Left colon (tissue), 2 donors: ENCODE measurements around the gene TCF12. TPM values are rescaled to one million over a fixed set of nuclear protein-coding genes. Genes with fewer than 3 reads are reported as not detected.

Experiments
- ATAC-seq: fragments of 200-7000 bp; cut with Tn5 transposase; one replicate; pipeline ENCODE4 v1.9.1; 2020; ENCODE audit warnings: mild to moderate bottlenecking, moderate library complexity
- DNase-seq, 2 donors: peaks; one replicate each; pipeline ENCODE4 v3.0.0-alpha.2; 2020
- intact Hi-C, 2 donors: fragments of 100-400 bp; cut with DNase I in 1 of 2; cut with micrococcal nuclease in 1 of 2; formaldehyde crosslinking; loops; one replicate each; pipeline versions ENCODE4 v1.11.2 to v1.14.0; 2022; cut with DNase I, micrococcal nuclease
- total RNA-seq, 2 donors: library from RNA; stranded (reverse); fragmentation: NEBNext Ultra II Directional; extraction: Animal tissue kit (Norgen Biotek cat#: 25700); gene quantifications; one replicate each; pipeline ENCODE4 v1.2.1, GENCODE V29; 2021
- donor health status: DM: no; HTN: no; CAD: no.
- donor health status: DM: yes; HTN: yes; CAD: no.

Gene TCF12
- total RNA-seq, 2 donors from 2014 or later, result 80.5 to 82.8 TPM

DNA sequence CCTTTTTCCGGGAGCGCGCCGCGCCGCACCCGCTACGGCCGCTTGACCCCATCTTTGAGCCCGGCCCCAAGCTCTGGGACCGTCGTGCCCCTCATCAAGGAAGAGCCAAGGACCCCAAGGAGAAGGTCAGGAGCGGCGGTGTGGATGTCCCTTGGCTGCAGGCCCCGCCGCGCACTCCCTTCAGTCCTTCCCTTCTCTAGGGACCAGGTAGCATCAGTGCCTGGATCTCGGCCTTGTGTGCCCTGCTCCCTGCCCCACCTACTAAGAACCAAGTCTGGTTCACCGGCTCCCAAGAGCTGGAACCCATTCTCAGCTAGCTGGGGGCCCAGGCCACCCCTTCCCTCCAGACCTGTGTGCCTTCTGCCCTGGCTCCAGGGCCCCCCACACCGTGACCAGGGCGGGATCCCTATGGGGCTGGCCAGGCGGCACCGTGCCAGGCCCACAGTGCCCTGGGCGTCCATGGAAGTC is 388.5 kb downstream of the TCF12 start:
- DNase-seq (peak in 1 of 2 donors; percentile 47), ATAC-seq (peak; percentile 49)
- intact Hi-C loops, result loop anchor here in 1 of 2 donors (10.0 kb wide), 2 partner anchors 162 to 802 kb away; no protein-coding TSS in a partner anchor

DNA sequence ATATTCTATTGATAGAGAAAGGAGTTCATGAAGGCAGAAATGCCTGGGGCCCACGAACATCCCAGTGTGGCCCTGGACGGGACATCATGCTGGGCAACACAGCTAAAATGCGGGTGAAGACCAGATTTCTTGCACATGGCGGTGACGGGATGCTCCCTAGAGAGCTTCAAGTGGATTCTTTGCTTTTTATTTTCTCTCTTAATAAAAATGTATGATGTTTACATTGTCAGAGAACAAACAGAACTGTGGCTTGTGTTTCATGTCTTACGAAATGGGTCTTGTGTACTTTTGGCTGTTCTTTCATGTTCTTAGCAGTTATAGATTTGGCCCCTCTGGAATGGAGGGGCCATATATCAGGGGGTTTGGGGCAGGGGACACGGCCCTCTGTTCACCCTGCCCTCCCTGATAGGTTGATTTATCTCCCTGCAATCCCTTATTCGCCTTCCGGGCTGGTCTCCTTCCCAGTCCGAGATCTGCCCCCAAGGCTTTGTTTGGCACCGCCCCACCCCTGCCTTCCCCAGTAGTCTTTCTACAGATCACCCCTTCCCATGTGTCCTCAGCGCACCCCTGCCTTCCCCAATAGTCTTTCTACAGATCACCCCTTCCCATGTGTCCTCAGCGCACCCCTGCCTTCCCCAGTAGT is 389.2 kb downstream of the TCF12 start:
- peak; percentile 0 for ATAC-seq
- DNase-seq, result no peak
- intact Hi-C loops, result loop anchor here in 1 of 2 donors (10.0 kb wide), 2 partner anchors 163 to 803 kb away; no protein-coding TSS in a partner anchor

DNA sequence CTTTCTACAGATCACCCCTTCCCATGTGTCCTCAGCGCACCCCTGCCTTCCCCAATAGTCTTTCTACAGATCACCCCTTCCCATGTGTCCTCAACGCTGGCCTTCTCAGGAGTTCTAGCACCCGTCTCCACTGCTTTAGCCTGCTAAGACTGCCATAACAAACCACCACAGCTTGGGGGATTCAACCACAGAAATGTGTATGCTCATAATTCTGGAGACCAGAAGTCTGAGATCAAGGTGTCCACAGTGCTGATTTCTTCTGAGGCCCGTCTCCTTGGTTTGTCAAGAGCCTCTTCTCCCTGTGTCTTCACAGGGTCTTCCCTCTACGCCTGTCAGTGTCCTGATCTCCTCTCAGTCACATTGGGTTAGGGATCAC is 389.7 kb downstream of the TCF12 start:
- DNase-seq (no peak), ATAC-seq (no peak)
- intact Hi-C loops, result loop anchor here in 1 of 2 donors (10.0 kb wide), 2 partner anchors 163 to 803 kb away; no protein-coding TSS in a partner anchor

DNA sequence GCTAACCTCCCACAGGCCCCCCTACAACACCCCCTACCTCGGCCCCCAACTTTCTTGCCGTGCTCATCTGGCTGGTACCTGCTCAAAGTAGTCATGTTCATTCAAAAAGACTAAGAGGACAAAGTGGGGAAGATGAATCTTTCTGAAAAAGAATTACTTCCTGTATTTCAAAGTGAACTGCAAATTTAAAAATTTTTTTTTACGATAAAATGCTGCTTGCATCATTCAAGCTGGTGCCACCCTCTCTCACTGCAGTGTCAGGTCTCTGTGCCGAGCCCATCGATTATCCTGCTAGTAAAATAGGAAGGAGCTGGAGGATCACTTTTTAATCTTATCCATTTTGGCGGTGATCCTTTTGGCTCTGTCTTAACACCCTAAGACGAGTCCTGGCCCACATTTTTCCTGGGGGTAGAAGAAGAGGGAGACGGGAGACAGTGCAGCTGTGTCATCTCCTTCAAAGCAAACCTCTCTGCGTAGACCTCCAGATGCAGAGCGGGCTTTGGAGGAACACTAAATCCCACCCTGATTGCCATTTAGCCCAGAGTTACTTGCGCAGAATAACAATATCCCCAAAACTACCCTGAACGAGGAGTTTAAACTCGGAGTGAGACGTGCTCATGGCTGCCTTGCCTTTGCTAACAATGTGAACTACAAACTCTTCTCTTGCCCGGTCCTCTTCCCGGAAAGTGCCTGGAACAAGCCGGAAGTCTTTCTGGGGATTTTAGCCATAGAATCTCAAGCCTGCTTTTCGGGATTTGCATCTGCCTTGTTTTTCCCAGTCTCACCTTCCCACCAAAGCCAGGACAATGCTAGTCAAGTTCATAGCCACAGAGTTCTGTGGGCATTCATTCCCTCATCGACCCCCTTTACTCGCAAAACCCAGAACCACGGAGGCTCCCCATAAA is 391.7 kb downstream of the TCF12 start:
- DNase-seq, result no peak
- intact Hi-C loops, result loop anchor here in 1 of 2 donors (10.0 kb wide), 2 partner anchors 165 to 805 kb away; no protein-coding TSS in a partner anchor
- ATAC-seq, result no peak

DNA sequence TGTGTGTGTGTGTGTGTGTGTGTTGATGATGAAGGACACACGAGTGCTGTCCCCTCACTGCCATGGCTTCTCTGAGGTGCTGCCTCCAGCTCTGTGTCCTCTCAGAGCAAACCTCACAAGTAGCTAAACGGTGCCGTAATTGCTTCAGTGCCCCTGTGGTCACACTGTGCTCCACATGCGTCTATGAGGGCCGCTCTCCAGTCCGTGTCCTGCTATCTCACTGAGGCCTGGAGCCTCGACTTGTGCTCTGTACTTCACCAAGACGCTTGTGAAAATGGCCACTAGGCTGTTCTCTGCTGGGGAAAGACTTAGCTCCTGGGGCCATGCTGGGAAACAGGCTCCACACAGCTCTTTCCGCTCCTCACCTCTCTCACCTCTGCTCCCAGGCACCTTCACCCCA is 392.4 kb downstream of the TCF12 start:
- DNase-seq (no peak), ATAC-seq (no peak)
- intact Hi-C loops, result no loop called here

DNA sequence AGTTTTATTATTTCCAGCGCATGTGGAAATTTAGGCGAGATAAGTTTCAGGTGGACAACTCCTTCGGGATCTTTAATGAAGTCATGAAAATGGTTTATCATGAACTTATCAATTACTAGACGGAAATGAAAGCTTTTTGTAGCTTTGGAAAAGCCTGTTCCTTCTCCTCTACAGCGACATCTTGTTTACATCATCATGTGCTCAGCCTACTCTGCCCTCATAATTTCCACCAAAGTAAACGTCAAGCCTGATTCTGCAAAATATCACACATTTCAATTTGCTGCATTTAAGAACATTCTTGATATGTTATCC is 393.5 kb downstream of the TCF12 start:
- DNase-seq, result no peak
- intact Hi-C loops, result no loop called here
- peak; percentile 44 for ATAC-seq

DNA sequence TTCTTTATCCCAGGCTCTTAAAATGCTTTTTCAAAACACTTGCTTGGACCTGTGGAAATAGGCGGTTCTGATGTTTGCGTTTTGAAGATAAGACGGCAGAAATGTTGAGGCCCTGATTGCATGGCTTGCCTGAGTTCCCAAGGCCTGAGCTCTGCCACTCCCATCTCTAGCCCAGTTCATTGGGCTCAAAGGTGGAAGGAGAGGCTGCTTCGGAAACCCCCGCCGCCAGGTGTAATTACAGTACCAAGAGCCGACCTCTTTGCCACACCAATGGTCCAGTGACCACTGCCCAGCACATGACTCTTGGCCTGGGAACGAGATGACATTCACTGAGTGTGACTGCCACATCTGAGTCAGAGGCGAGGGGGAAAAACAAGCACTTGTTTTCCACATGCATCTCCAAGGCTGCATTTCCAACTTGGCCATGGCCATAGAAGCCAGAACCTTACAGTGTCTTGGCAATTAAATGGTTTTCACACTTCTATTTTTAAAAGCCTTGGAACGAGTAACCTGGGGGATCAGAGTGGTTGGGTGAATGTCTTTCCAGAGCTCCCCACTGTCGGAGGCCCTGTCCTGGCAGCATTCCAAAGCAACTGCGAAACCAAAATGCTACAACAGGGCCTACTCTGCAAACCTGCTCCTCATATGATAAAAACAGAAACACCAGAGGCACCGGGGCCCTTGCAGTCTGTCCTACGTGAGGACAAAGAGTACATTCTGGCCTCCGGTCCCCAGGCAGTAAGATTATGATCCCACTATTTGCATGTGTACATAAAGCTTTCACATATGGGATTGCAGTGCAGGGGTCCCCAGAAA is 394.1 kb downstream of the TCF12 start:
- ATAC-seq (peak; percentile 93), DNase-seq (peak; percentile 78 to 90)
- intact Hi-C loops, result no loop called here

DNA sequence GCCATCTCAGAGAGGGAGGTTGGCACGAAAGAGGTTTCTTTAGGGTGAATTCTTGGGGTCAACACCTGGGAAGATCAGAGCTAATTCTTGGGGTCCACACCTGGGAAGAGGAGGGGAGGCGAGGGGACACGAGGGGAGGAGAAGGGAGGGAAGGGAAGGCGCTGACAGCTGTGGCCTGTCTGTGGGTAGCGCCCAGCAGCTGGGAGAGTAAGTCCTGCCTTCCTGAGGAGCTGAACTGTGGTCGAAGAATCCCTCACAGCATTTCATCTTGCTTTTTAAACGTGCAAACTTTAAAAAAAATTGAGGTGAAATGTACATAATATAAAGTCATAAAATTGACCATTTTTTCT is 394.7 kb downstream of the TCF12 start:
- ATAC-seq (no peak), DNase-seq (no peak)
- intact Hi-C loops, result no loop called here

DNA sequence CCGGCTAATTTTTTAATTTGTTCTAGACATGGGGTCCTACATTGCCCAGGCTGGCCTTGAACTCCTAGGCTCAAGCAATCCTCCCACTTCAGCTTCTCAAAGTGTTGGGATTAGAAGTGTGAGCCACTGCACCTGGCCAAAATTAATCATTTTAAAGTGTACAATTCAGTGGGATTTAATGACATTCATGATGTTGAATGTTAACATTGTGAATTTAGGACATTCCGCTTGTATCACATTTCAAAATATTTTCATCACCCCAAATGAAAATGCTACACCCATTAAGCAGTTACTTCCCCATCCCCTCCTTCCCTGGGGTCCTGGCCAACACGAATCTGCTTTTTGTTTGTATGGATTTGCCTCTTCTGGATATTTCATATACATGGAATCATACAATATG is 395.8 kb downstream of the TCF12 start:
- ATAC-seq (no peak), DNase-seq (no peak)
- intact Hi-C loops, result no loop called here

DNA sequence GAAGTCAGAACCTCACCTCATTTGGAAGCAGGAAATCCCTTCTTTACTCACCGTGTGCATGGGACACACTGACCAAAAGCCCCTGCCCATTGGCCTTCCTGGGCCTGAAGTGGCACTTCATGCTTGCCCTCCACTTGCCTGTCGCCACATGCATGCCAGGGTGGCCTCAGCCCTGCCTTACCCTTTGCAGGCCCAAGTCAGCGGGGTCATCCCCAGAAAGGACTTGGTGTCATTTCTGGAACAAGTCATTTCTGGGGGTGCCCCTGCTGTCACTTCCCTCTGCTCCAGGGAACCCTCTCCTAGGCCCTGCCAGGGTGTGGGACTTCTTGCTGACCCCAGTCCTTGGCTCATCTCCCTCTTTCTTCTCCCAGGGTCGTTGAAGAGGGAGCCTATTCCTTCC is 398.0 kb downstream of the TCF12 start:
- ATAC-seq (no peak), DNase-seq (no peak)
- intact Hi-C loops, result no loop called here

DNA sequence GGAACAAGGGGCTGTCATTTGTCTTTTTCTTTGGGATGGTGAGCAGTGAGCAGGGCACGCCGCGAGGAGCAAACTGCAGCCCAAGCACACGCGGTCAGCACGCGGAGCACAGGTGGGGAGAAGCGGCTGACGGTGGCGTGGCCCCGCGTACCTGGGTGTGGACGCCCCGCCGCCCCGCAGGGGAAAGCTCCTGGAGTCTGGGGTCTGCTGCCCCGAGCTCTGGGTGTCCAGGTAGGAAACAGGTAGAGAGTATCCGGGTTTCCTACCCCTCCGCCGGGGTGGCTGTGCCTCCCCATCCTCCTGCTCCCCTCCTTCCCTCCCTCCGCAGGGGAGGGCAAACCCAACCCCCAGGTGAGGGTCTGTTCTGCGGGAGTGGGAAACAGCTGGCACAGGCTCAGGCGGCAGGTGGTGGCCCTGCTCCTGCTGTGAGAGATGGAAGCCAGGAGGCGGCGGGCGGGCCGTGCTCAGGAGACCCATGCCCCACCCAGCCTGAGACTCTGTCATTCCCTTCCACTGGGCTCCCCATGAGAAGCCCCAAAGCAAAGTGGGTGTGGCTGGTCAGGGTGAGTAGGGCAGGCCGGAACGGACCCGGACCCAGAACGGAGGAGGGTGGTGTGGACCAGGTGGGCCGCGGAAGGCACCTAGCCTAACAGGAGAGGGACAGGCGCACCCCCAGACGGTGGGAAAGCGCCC is 400.9 kb downstream of the TCF12 start:
- intact Hi-C loops, result no loop called here
- ATAC-seq, result no peak
- DNase-seq, result no peak

DNA sequence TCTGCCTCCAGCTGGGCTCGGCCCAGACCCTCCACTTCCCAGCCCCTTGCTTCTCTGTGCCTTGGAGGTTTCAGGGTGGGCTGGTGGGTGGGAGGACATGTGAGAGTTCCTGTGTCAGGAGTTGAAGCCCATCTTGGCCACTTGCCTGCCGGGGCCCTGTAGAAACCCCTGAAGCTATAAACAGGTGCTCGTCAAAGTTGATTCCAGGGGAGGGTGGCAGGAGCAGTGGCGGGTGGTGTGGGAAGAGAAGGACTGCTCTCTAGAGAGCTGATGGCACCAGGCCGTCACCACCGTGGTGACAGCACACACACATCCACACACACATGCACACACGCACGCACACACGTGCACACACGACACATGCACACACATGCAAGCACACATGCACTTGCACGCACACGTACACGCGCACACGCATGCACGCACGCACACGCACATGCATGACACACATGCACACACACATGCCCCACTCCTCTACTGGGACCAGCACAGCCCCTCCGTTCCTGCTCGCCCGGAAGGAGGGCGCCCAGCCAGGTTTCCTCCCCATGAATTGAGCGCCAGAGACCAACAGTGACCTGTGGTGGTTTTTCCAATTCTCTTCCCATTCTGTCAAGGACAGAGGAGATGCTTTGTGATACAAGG is 401.6 kb downstream of the TCF12 start:
- intact Hi-C loops, result no loop called here
- ATAC-seq (no peak), DNase-seq (no peak)

DNA sequence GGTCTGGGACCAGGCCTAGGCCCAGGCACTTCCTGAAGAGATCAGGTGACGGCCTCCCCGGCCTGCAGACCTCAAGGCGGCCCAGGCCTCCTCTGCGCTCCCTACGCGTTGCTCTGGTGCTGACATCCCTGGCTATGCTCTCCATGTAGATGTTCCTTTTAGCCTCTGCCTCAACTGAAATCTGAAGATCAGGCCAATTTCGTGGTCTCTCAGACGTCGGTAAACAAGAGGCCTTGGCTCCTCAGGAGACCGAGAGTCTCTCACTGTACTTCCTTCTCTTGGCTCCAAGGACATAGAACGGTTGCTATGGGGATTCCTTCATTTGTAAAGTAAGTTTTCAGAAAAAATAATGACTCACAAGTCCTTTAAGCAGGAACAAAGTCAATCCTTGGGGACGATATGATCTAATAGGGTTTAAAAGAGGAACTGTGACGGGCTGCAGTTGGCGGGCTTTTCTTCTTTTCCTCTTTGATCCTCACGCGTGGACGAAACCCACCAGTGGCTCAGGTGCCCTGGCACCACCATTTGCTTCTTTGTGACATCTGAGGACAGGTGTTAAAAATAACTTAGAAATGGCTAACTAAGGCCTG is 402.3 kb downstream of the TCF12 start:
- ATAC-seq (no peak), DNase-seq (no peak)
- intact Hi-C loops, result no loop called here

DNA sequence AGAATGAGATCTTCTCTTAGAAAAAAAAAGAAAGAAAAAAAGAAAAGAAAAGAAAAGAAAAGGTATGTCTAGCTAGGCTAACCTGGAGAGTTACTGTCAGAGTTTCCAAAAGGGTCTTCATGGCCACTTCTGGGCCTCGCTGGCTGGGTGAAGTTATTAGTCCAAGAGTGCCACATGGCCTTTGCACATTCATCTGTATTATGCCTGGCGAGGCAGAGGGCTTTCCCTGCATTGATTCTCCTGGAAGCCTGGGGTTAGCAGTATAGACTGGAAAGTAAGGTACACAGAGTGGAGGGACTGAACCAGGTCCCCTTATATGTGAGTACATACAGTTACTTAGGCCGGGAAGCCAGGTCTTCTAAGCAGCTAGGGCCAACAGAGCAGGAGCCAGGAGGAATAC is 403.0 kb downstream of the TCF12 start:
- no peak for ATAC-seq
- intact Hi-C loops, result no loop called here
- no peak for DNase-seq

DNA sequence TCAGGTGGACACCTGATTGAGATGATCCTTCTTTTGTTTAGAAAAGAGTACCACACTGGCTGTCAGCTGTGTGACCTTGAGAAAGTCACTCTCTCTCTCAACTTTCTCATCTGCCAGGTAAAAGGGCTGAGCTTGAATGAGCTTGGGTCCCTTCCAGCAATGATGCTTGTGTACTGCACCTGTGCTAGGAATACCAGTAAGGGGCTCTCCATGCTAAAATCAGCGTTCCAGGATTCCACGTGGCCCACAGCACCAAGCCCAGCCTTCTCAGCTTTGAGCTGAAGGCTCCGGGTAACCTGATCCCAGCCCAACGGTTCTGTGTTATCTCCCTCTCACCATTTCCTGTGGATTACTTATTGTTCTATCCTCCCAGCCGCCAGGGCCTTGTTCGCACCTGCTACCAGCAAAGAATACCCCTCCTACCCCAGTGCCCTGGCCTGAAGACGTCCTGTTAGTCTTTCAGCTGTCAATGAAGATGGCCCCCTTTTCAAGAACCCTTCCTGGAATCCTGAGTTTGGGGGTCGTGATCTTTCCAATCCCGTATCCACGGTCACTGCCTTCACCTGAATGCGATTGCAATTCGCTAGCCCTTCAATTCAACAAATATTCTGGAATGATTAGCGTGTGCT is 403.6 kb downstream of the TCF12 start:
- no peak for DNase-seq
- intact Hi-C loops, result no loop called here
- ATAC-seq, result no peak

DNA sequence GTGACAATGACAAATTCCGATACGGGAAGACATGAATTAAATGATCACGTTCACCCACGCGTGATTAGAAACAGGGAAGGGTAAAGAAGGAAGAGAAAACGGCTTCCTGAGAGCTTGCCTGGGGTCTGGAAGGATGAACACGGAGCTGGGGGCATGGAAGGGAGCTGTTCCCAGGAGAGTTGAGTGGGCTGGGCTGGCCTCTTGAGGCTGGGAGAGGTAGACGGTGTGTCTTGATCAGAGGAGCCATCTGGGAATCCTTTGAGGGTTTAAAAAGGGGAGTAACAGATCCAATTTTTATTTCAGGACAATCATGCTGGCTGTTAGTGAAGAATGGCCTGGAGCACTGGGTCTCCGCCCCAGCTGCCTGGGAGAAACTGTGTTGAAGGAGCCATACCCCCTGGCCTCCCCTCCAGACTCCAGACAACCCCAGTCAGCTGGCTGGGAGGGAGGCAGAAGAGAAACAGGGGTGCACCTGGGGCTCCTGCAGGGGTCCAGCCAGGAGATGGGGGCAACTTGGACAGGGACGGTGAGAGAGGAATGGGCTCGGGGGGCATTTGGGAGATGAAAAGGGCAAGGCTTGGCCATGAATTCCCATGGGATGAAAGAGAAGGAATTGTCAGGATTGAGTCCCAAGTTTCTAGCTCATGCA is 404.3 kb downstream of the TCF12 start:
- DNase-seq (no peak), ATAC-seq (no peak)
- intact Hi-C loops, result no loop called here

DNA sequence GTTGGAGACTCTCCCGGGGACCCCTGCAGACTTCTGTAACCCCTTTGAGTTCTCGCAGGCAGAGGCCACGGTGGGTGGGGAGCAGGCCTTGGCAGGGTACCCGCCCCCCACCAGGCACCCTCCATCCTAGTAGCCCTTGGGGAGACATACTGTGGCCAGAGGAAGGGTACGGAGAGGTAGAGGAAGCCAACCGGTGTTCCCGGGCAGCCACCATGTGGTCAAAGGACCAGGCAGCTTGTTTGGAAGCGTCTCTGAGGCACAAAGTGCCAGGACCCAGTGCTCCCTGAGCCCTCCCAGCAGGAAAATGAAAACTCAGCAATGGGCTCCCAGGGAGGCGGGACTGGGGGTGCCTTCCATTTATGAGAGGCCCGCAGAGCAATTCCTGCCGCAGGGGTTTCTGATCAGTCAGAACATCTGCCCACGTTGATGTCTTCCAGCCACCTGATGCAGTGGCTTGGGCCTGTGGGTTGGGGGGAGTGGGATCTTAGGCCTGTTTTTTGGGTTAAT is 404.9 kb downstream of the TCF12 start:
- intact Hi-C loops, result no loop called here
- DNase-seq (peak in 1 of 2 donors; percentile 43), ATAC-seq (no peak)
